ENCODE data around the gene SH3BP4. TPM values are rescaled to one million over a fixed set of nuclear protein-coding genes. Genes with fewer than 3 reads are reported as not detected.

The SH3BP4 gene
- total RNA-seq, 4 donors from 2014 or later: 29.3 to 63.0 (median 42.9) TPM

- no peak overlapping the region for H3K27ac ChIP-seq
- H3K4me1 ChIP-seq: peaks cover 0 to 6% (median 0%) of the 10 kb centered on the region in 3 donors
- no peaks in the 10 kb centered on the region for H3K9me3 ChIP-seq
- 21 to 30% methylated on average over 2 of the region's 2 CpGs for WGBS, 2 donors (ENCODE audit: low coverage in 1 of 2)
- no peak for ATAC-seq
- no peak for TF ChIP-seq POLR2A (IDR thresholded peaks at IDR 0.05)
- peak; percentile 9 for TF ChIP-seq POLR2AphosphoS5 (IDR thresholded peaks at IDR 0.05)
- no peak for TF ChIP-seq CTCF (IDR thresholded peaks at IDR 0.05)
- TF ChIP-seq EP300 (IDR thresholded peaks at IDR 0.05): no peak
- H3K36me3 ChIP-seq: no peaks in the 10 kb centered on the region
- H3K27me3 ChIP-seq: no peaks in the 10 kb centered on the region
- H3K4me3 ChIP-seq: no peak overlapping the region
These were observed 20.4 kb upstream of the SH3BP4 start for GRCh38 chr2:234931371-234931770.

DNA sequence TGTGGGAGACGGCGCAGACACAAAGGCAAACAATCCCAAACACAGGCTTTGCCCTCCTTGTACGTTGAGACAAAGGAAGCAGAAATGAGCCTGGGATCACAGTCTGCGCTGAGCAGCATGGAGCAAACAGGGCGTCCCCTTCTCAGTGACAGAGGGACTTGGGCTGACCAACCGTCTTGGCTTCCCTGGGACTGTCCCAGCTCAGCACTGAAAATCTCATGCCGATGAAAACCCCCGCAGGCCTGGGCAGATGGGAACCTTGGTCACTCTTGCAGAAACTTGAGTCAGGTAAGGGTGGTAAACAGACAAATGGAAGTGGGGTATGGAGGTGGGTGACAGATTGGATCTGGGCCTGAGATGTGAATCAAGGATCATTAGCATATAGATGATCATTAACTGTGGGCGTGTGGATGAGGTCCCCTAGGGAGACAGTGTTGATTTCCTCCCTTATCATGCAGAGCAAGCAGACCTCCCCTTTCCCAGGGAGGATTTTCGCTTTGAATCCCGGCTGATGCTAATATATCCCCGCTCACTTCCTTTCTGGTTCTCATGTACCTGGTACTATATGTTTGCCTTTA is 19.1 kb upstream of the SH3BP4 start:
- no peak for ATAC-seq
- TF ChIP-seq POLR2A (IDR thresholded peaks at IDR 0.05) (no peak), EP300 (IDR thresholded peaks at IDR 0.05) (no peak), CTCF (IDR thresholded peaks at IDR 0.05) (no peak), POLR2AphosphoS5 (IDR thresholded peaks at IDR 0.05) (no peak)
- H3K4me3 ChIP-seq: no peak overlapping the region
- 73 to 90% methylated on average over 4 to 11 of the region's 12 CpGs for WGBS, 2 donors (ENCODE audit: low coverage in 1 of 2)
- H3K9me3 ChIP-seq: no peaks in the 10 kb centered on the region
- peaks cover 0 to 6% (median 0%) of the 10 kb centered on the region in 3 donors for H3K4me1 ChIP-seq
- H3K27me3 ChIP-seq: no peaks in the 10 kb centered on the region
- no peak overlapping the region for H3K27ac ChIP-seq
- H3K36me3 ChIP-seq: no peaks in the 10 kb centered on the region

- Histone ChIP-seq H3K27me3 (no peaks in the 10 kb centered on the region), H3K9me3 (no peaks in the 10 kb centered on the region), H3K4me3 (no peak overlapping the region), H3K27ac (no peak overlapping the region), H3K36me3 (no peaks in the 10 kb centered on the region), H3K4me1 (peaks cover 0 to 6% (median 0%) of the 10 kb centered on the region in 3 donors)
- WGBS, 2 donors (ENCODE audit: low coverage in 1 of 2): 83% methylated on average over 1 of the region's 5 CpGs; no CpG with 5 or more reads in 1 of the 2 donors
- TF ChIP-seq EP300 (IDR thresholded peaks at IDR 0.05) (no peak), POLR2A (IDR thresholded peaks at IDR 0.05) (no peak), POLR2AphosphoS5 (IDR thresholded peaks at IDR 0.05) (no peak), CTCF (IDR thresholded peaks at IDR 0.05) (no peak)
- no peak for ATAC-seq
These were observed 16.5 kb upstream of the SH3BP4 start for GRCh38 chr2:234935311-234935710.

- no peaks in the 10 kb centered on the region for H3K27me3 ChIP-seq
- no peak overlapping the region for H3K4me3 ChIP-seq
- no peak for ATAC-seq
- no peak overlapping the region for H3K27ac ChIP-seq
- TF ChIP-seq POLR2A (IDR thresholded peaks at IDR 0.05): no peak
- no peak for TF ChIP-seq EP300 (IDR thresholded peaks at IDR 0.05)
- TF ChIP-seq CTCF (IDR thresholded peaks at IDR 0.05): no peak
- TF ChIP-seq POLR2AphosphoS5 (IDR thresholded peaks at IDR 0.05): no peak
- H3K36me3 ChIP-seq: no peaks in the 10 kb centered on the region
- H3K4me1 ChIP-seq: no peaks in the 10 kb centered on the region
- peaks cover 0 to 3% (median 0%) of the 10 kb centered on the region in 3 donors for H3K9me3 ChIP-seq
- WGBS, 2 donors (ENCODE audit: low coverage in 1 of 2): 53 to 78% methylated on average over 3 to 4 of the region's 4 CpGs
These were observed 12.2 kb upstream of the SH3BP4 start for GRCh38 chr2:234939576-234939975.

- no peak for ATAC-seq
- H3K4me3 ChIP-seq: no peak overlapping the region
- peaks cover 0 to 3% (median 0%) of the 10 kb centered on the region in 3 donors for H3K9me3 ChIP-seq
- H3K4me1 ChIP-seq: no peaks in the 10 kb centered on the region
- no peak for TF ChIP-seq CTCF (IDR thresholded peaks at IDR 0.05)
- no peak for TF ChIP-seq EP300 (IDR thresholded peaks at IDR 0.05)
- TF ChIP-seq POLR2A (IDR thresholded peaks at IDR 0.05): no peak
- TF ChIP-seq POLR2AphosphoS5 (IDR thresholded peaks at IDR 0.05): no peak
- H3K27me3 ChIP-seq: no peaks in the 10 kb centered on the region
- no peak overlapping the region for H3K27ac ChIP-seq
- WGBS, 2 donors (ENCODE audit: low coverage in 1 of 2): 79 to 81% methylated on average over 5 of the region's 5 CpGs
- no peaks in the 10 kb centered on the region for H3K36me3 ChIP-seq
These were observed 11.8 kb upstream of the SH3BP4 start for GRCh38 chr2:234939996-234940395.

Measured in gastroesophageal sphincter (tissue), 4 donors.